HG02623 (cell line): ENCODE measurements around the gene BTNL2.
"Not testable (repeated sequence)": the region's sequence is repeated elsewhere in the genome, so short reads cannot be mapped to it uniquely, and the experiment has no call there.

ENCODE experiments used
- ATAC-seq: cut with Tn5 transposase; IDR thresholded peaks from one replicate; pipeline ENCODE4 v1.9.1; 2021; ENCODE audit warnings: moderate library complexity; ENCODE audit not compliant: unreplicated experiment

Gene BTNL2

DNA sequence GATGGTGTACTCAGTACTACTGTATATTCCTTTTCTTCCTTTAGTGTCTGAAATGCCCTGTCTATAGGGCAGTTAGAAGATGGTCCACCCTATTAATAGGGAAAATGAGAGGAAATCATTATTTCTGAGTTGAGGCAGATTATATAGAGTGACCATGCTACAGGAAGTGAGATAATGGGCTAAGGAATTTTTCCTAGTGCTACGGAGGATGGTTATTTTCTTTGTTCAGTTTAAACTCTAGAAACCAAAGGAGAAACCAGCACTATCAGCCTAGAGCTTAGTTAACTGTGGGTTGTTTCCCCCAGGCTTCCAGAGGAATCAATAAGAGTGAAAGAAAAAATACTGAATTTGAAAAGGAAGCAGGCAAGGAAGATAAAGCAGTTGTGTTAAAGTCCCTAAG, 35.8 kb downstream of the BTNL2 start:
- no peak for ATAC-seq

DNA sequence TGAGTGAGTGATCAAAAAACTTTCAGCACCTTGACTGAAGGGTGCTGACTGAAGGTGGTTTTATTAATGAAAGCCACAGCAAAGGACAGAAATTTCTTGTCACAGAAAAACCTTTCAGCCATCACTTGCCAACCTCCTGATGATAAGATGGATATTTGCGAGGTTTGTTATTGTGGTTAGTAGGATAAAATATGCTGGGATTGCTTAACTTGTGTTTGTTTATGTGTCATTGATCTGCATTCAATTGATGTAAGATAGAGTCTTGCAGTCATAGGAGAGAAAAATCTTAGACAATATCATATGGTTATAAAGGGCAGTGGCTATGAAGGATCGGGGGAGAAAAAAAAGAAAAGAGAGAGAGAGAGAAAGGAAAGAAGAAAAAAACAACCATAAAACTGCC, 36.5 kb downstream of the BTNL2 start:
- ATAC-seq = no peak

DNA sequence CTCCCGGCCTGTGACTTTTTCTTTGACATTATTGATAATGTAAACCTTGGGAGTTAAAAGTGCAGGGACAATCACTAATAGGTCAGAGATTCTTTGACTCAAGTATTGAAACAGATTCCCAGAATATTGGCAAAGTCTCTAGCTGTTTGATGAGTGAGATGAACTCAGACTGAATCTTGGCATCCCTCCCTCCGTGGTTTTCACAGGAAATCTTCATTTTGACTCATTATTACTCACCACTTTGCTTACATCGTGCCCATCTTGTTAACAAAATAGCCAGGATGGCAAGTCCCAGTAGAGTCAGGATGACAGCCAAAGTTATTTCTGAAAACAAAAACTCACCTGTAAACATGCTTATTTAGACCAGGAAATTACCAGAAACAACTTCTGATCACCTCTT, 37.3 kb downstream of the BTNL2 start:
- ATAC-seq = no peak

DNA sequence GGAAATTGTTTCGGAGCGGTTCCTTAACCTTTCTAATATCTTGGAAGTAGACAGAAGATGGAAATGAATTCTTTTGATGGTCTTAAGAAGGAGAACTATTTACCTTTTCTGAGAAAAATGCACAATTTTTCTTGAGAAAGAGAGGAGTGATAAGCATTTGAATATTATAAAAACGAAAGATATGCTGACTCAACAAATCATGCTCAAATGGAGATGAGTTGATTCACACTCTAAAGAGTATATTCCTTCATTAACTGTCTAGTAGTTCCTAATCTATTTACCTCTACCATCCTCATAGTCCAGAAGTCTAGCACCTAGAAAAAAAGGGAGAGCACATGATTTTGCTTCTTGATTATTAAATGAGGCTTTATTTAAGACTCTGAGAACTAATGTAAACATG, 39.3 kb downstream of the BTNL2 start:
- no peak for ATAC-seq

DNA sequence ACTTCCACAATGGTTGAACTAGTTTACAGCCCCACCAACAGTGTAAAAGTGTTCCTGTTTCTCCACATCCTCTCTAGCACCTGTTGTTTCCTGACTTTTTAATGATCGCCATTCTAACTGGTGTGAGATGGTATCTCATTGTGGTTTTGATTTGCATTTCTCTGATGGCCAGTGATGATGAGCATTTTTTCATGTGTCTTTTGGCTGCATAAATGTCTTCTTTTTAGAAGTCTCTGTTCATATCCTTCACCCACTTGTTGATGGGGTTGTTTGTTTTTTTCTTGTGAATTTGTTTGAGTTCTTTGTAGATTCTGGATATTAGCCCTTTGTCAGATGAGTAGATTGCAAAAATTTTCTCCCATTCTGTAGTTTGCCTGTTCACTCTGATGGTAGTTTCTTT, 47.8 kb downstream of the BTNL2 start:
- ATAC-seq = not testable (repeated sequence)

DNA sequence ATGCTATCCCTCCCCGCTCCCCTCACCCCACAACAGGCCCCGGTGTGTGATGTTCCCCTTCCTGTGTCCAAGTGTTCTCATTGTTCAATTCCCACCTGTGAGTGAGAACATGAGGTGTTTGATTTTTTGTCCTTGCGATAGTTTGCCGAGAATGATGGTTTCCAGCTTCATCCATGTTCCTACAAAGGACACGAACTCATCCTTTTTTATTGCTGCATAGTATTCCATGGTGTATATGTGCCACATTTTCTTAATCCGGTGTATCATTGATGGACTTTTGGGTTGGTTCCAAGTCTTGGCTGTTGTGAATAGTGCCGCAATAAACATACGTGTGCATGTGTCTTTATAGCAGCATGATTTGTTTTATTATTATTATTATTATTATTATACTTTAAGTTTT, 48.4 kb downstream of the BTNL2 start:
- not testable (repeated sequence) for ATAC-seq

DNA sequence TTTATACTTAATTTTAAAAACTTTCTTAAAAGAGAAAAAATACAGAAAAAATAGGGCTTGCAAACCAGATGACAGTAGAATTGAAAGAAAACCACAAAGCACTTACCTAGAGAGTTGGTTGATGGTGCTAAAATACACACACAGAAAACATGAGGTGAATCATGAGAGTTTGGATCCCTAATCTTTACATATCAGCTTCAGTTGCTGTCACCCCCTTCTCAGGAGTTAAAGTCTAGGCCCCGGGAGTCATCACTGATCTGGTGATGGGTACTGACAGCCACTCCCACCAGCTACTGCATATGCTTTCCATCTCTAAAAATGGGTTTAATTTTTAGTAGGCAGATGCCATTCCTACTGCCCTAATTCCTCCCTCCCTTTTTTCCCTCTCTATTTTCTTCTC, 52.0 kb downstream of the BTNL2 start:
- ATAC-seq = no peak

DNA sequence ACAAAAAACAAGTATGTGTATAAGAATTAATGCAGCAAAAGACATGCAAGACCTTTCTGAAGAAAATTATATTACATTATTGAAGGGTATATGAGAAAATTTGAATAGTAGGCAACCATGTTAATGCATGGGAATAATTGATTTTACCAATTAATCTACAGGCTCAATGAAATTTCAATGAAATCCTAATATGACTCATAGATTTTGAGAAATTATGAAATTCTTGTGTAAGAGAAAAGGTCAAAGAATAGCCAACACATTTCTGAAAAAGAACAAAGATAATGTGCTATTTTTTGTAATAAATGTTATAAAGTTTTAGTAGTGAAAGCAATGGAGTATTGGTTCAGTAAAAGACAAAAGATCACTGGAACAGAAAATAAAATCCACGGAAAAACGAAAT, 53.6 kb downstream of the BTNL2 start:
- ATAC-seq = no peak
